K562 (cell line): ENCODE data around the gene RCL1. TPM values are rescaled to one million over a fixed set of nuclear protein-coding genes. Genes with fewer than 3 reads are reported as not detected.
A peak's percentile ranks its signal among the peaks of the same experiment; 100 is the strongest.

Experiments used
- ATF4 ChIP-seq: fragments of 450-650 bp; formaldehyde crosslinking; IDR thresholded peaks from 2 replicates; pipeline ENCODE4 v1.4.0; 2022; ENCODE audit warnings: mild to moderate bottlenecking, moderate library complexity
- GABPB1 ChIP-seq: sonication (generic); formaldehyde crosslinking; IDR thresholded peaks from 2 replicates; pipeline ENCODE4 v1.8.0; 2022; ENCODE audit warnings: mild to moderate bottlenecking, missing genetic modification reagents
- GATAD2A ChIP-seq: fragments of 450-650 bp; IDR thresholded peaks from 2 replicates; pipeline ENCODE4 v1.6.1; 2017
- HIVEP1 ChIP-seq: fragments of 250-450 bp; sonication (Bioruptor Pico); IDR thresholded peaks from 2 replicates; pipeline ENCODE4 v1.4.0; 2020; ENCODE audit warnings: mild to moderate bottlenecking
- KHSRP ChIP-seq: fragments of 450-650 bp; IDR thresholded peaks from 2 replicates; pipeline ENCODE4 v1.6.1; 2017
- MEF2A ChIP-seq: IDR thresholded peaks from 2 replicates; pipeline ENCODE4 v1.6.1; 2011; ENCODE audit warnings: low read depth, mild to moderate bottlenecking, low read length, moderate library complexity; ENCODE audit not compliant: control insufficient read depth
- MGA ChIP-seq: fragments of 450-650 bp; IDR thresholded peaks from 2 replicates; pipeline ENCODE4 v1.6.1; 2016; ENCODE audit warnings: mild to moderate bottlenecking, moderate library complexity
- NELFE ChIP-seq: IDR thresholded peaks from 2 replicates; pipeline ENCODE4 v1.6.1; 2011; ENCODE audit warnings: mild to moderate bottlenecking; ENCODE audit not compliant: insufficient read depth, insufficient read length
- PHF20 ChIP-seq: fragments of 450-650 bp; IDR thresholded peaks from 2 replicates; pipeline ENCODE4 v1.6.1; 2018; ENCODE audit not compliant: partially characterized antibody
- SP1 ChIP-seq: sonication (generic); formaldehyde crosslinking; IDR thresholded peaks from 2 replicates; pipeline ENCODE4 v1.8.1; 2022; ENCODE audit warnings: mild to moderate bottlenecking, missing genetic modification reagents
- SP2 ChIP-seq: IDR thresholded peaks from 2 replicates; pipeline ENCODE4 v1.6.1; 2011; ENCODE audit warnings: mild to moderate bottlenecking, low read depth, low read length, moderate library complexity; ENCODE audit not compliant: poor library complexity, severe bottlenecking; ENCODE audit errors: extremely low read depth
- TEAD4 ChIP-seq, 2 experiments: sonication (generic) in 1 of 2; formaldehyde crosslinking in 1 of 2; IDR thresholded peaks; 2 replicates each; pipeline versions ENCODE4 v1.6.1 to v1.8.0; 2012 to 2022; ENCODE audit warnings: borderline replicate concordance in 1 of 2, inconsistent platforms in 1 of 2, low read length in 1 of 2, mild to moderate bottlenecking in 1 of 2, missing genetic modification reagents in 1 of 2
- USF1 ChIP-seq: sonication (generic); formaldehyde crosslinking; IDR thresholded peaks from 2 replicates; pipeline ENCODE4 v1.9.0; 2022; ENCODE audit warnings: mild to moderate bottlenecking, missing genetic modification reagents
- ZFPM2 ChIP-seq: fragments of 250-450 bp; sonication (Bioruptor Pico); IDR thresholded peaks from 2 replicates; pipeline ENCODE4 v1.5.1; 2022; ENCODE audit warnings: mild to moderate bottlenecking
- ZNF77 ChIP-seq: fragments of 250-450 bp; sonication (Bioruptor Pico); IDR thresholded peaks from 2 replicates; pipeline ENCODE4 v1.5.0; 2020
- polyA plus RNA-seq, 8 experiments: library from polyadenylated mRNA; depleted of rRNA in 4 of 8; stranded (reverse) in 5 of 8; unstranded in 3 of 8; fragments of >200 nt; fragmentation: Nextera tagmentation in 2 of 8; fragmentation: Illumina TruSeq in 1 of 8; extraction: Ambion mirVana in 2 of 8; extraction: Trizol in 1 of 8; gene quantifications; 2 replicates each; pipeline versions ENCODE4 v1.2.1 to v1.2.3, GENCODE V29; 2011 to 2014; ENCODE audit warnings: inconsistent platforms in 1 of 8, missing spikeins in 1 of 8
- total RNA-seq, 7 experiments: library from RNA; depleted of rRNA in 6 of 7; stranded (reverse); fragments of >200 nt in 6 of 7; fragmentation: Illumina TruSeq in 2 of 7; extraction: Trizol in 2 of 7; gene quantifications; 2 replicates each; pipeline versions ENCODE4 v1.2.1 to v1.2.3, GENCODE V29; 2011 to 2021; ENCODE audit warnings: low replicate concordance in 1 of 7

The RCL1 gene
- total and polyA plus RNA-seq, 9 of the 15 experiments (the other 6 are each of a cell fraction or from before 2014, with no cell fraction given): 24.0 to 67.7 (median 38.6) TPM

- TF ChIP-seq USF1 (CRISPR knock-in tag) (no peak), PHF20 (no peak), MGA (no peak; the same call in 1 of the 2 replicates), ZFPM2 (CRISPR knock-in tag) (no peak), ZNF77 (no peak), SP2 (no peak), ATF4 (CRISPR knock-in tag) (no peak), MEF2A (peak; percentile 42; the same call in 1 of the 2 replicates), GATAD2A (peak; percentile 71; the same call in 1 of the 2 replicates), SP1 (CRISPR knock-in tag) (no peak), KHSRP (peak; percentile 69; the same call in 1 of the 2 replicates), GABPB1 (CRISPR knock-in tag) (no peak), NELFE (no peak), TEAD4 (IDR thresholded peaks at IDR 0.05; ENCODE audit: low read length) (peak; percentile 99), TEAD4 (CRISPR knock-in tag; IDR thresholded peaks at IDR 0.05; ENCODE audit: borderline replicate concordance) (no peak), HIVEP1 (CRISPR knock-in tag) (no peak)
These were observed 69.9 kb downstream of the RCL1 start (continued) for GRCh38 chr9:4862506-4863250.
